ENCODE results near the gene SAYSD1.

SAYSD1 gene

DNA sequence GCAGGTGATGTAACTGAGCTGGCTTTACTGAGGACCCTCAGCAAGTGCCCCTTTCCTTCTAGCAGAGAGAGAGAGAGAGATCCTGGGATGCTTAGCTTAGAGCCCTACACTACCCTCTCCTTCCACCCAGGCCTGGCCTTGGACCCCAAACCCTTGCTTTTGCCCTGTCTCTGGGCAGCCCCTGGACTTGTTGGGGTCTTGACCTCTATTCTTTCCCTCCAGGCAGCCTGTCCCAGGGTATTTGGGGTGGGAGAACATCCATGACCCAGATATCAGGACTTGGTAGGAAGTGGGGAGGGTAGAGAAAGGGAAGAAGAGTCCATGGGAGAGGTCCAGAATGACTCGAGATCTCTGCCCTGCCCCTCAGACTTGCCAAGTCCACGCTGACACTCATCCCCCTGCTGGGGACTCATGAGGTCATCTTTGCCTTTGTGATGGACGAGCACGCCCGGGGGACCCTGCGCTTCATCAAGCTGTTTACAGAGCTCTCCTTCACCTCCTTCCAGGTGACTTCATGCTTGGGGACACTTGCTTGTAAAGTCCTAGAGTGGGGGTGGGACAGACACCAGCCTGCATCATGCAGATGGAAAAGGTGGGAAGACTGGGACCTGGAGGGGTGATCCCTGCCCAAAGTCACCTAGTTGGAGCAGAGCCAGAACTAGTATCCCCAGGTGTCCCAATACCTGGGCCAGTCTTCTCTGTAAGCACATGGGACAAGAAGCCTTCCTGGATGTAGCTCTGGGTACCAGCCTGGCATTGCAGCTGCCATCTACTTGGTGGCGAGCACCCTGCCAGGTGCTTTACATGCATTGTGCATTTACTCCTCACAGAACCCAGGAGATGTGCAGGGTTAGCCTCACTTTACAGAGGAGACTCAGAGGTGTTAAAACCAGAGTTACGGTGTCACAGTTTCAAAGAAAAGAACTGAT lies 35.5 kb downstream of the SAYSD1 start:
- DNase-seq (ENCODE audit: low read depth in 2 of 2): no peak

DNA sequence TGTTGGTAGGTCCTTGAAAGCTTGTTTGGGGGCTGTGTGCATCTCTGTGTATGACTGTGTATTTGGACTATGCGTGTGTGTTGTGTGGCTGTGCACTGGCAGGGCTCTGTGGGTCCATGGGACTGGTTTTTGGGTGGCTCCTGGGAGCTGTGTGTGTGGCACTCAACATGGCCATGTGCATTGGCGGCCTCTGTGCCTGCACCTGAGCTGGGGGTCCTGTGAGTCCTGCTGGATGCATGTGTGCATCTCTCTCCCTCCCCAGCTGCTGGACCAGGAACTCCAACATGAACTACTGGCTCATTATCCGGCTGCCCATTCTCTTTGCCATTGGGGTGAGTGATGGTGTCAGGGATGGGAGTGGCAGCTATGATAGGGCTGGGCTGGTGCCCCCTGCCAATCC lies 36.3 kb downstream of the SAYSD1 start:
- DNase-seq (ENCODE audit: low read depth in 2 of 2): no peak

GRCh38 chr6:39077882-39078594 lies 36.9 kb downstream of the SAYSD1 start:
- no peak for DNase-seq (ENCODE audit: low read depth in 2 of 2)

- no peak for DNase-seq (ENCODE audit: low read depth in 2 of 2)
Observed at GRCh38 chr6:39076623-39077535, 38.1 kb downstream of the SAYSD1 start.

GRCh38 chr6:39075807-39076622 lies 39.0 kb downstream of the SAYSD1 start:
- no peak for DNase-seq (ENCODE audit: low read depth in 2 of 2)

DNA sequence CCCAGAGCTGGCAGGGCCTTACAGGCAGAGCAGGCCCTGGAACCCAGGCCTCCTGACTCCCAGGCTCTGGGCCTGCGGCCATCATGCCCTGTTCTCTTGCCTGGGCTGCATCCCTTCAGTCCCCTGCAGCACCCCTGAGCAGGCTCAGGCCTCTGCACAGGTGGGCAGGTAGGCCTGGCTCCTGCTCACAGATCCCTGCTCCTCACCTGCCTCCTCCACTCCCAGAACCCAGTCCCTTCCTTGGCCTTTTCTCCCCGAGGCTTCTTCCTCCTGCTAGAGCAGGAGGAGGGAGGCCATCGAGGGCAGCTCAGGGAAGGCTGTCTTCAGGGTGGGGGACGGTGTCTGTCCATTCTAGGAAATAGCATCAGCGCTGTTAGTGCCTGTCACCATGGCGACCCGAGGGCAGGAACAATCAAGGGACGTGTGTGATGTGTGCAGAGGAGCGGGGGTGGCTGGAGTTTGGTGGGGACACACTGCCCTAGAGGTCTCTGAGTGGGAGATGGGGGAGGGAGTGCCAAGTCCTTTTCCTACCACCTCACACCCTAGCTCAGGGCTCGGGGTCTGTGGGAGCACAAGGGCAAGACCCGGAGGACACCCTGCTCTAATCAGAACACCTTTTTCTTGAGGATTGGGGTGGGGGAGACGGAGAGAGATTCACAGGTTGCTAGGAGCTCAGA lies 39.8 kb downstream of the SAYSD1 start:
- no peak for DNase-seq (ENCODE audit: low read depth in 2 of 2)

DNA sequence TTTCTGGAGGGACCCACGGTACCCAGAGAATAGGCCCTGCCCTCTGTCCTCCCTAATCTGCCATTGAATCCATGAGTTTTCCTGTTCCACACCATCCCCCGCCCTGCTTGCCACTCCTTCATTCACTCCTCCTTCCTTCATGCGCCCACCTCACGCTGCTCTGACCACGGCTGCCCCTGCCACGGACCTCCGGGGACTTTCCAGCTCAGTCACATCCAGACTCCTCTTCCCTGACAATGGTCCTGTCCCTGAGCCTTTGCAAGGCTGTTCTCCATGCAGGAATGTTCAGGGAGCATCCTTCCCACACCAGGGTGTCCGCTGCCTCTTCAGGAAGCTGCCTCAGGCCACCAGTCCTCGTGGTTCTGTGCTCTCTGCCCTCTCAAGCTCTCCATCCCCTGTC lies 40.5 kb downstream of the SAYSD1 start:
- DNase-seq (ENCODE audit: low read depth in 2 of 2): no peak

DNA sequence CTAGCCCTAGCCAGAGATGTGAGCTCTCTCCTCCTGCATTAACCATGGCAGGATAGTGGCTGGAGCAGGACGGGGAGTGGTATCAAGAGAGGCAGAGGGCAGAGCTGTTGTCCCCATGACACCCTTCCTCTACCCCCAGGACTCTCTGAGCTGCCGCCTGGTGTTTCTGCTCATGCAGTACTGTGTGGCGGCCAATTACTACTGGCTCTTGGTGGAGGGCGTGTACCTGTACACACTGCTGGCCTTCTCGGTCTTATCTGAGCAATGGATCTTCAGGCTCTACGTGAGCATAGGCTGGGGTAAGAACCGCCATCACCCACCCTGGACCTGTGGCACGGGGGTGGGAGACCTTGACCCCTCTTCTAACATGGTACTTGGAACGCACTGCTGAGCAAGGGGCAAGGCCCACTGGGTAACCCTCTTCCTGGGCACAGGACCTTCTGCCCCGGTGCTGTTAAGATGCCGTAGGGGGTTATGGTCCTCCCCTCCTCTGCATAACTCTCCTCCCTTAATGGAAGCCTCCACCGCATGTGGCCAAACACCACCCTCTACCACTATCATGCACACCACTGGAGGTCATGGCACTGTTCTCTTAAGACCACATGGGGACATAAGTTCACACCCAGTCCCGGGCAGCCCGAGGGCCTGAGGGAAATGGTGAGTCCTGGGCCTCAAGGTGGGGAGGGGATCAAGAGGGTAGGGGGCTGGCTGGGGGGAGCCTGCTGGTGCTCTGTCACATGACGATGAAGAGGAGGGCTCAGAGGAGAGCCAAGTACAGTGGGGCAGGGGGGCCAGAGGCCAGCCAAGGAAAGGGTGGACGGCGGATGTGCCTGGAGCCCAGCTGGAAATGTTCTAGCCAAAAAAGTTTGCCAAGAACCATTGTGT lies 41.3 kb downstream of the SAYSD1 start:
- no peak for DNase-seq (ENCODE audit: low read depth in 2 of 2)

- no peak for DNase-seq (ENCODE audit: low read depth in 2 of 2)
Observed at GRCh38 chr6:39072830-39073229, 42.2 kb downstream of the SAYSD1 start.

DNA sequence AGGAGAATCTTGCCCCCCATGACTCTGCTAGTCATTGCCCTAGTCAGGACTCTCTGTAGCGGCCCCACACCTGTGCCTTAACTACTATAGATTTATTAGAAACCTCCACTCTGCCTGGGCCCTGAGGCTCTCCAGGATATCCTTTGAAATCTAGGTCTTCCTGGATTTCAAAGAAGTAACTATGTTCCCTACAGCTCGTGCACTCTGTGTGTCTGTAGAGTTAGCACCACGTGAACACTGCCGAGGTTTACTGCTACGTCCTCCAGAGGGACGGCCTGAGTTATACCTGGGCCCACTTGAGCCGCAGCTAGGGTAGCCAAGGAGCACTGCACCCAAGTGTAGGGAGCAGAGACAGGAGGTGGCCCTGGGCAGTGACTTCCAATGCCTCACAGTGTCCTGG lies 46.6 kb downstream of the SAYSD1 start:
- DNase-seq (ENCODE audit: low read depth in 2 of 2): no peak

DNA sequence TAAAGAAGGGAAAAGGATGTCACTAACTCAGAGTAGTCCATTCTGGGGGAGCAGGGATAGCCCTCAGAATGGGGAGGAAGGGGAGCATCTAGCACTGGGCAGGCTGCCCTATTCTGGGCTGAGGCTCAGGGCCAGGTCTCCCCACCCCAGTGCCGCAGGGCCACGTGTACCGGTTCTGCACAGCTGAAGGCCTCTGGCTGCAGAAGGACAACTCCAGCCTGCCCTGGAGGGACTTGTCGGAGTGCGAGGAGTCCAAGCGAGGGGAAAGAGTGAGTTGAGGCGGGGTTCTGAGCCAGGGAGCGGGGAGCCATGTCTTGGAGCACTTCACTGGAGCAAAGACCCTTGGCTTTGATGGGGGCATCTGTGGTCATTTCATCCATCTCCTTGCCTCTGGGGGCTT lies 49.4 kb downstream of the SAYSD1 start:
- no peak for DNase-seq (ENCODE audit: low read depth in 2 of 2)

GRCh38 chr6:39063526-39063925 lies 51.5 kb downstream of the SAYSD1 start:
- DNase-seq (ENCODE audit: low read depth in 2 of 2): no peak

DNA sequence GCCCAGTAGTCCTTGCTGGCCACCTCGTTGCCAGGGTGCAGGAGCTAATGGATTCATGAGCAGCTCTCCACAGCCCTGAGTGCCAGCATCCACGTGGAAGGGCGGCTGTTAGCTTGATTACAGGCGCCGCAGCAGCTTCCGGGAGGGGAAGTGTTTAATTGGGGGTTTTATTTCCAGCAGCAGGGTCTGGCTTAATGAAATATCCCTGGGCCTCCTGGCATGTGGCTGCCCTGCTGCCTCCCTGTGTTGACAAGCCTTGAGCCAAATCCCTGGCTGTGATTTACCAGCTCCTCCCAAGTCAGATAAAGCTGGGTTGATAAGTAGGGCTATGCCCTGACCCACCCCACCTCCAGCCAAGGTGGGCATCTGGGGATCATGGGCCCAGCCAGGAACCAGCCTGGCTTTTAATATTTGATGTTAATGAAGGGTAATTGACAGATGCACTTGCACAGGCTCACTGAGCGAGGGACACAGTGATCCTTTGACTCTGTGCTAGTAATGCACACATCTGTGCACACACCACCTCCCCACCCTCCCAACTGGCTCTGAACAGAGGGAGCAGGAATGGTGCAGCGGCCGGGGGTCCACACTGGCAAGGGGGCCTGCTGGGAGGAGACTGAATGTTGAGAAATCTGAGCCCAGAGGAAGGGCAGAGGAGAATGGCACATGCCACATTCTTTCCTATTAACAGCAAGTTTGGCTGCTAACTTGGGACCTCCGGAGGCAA lies 52.8 kb downstream of the SAYSD1 start:
- no peak for DNase-seq (ENCODE audit: low read depth in 2 of 2)

- no peak for DNase-seq (ENCODE audit: low read depth in 2 of 2)
Observed at GRCh38 chr6:39061588-39061987, 53.4 kb downstream of the SAYSD1 start.

DNA sequence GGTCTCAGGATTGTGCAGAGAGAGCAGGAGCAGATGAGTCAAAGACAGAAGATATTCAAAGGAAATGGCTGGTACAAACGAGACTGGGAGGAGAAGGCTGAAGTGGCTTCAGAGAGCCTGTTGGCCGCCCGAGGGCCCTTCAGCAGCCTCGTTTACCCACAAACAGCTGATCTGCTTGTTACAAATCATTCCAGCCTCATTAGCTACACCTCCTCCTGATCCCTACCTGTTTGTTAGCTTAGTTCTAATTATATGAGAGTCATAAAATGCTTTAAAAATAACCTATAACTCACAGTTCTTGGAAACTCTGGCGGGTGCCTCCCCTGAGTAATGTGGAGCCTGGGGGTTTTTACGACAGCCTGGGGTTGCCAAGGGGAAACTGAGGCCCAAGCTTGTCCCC lies 53.8 kb downstream of the SAYSD1 start:
- DNase-seq (ENCODE audit: low read depth in 2 of 2): no peak

DNA sequence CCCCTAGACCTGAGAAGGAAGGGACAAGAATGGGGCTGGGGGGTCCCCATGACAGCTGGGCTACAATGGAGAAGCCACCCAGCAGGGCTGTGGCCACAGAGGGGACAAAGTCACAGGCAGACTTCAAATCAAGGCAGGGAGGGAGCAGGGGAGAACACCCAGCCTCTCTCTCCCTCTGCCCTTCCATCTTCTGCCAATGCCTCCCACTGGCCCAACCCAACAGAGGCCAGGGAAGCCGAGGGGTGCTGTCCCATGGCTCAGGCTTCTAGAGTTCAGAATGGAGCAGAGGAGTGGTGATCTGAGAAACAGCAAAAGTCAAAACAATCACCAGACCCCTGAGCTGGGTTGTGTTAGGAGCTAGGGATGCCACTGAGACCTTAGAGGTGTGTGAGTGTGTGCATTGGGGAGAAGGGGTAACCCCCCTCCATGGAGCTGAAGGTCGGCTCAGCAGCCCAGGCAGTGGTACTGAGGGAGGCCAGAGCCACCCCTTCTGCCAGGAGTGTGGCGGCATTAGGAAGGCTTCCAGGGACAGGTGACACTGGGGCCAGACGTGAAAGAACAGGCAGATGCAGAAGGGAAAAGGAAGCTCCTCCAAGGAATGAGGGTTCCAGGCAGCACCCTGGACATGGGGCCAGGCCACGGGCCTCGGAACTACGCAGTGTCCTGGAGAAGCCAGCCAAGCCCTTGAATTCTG lies 54.4 kb downstream of the SAYSD1 start:
- DNase-seq (ENCODE audit: low read depth in 2 of 2): no peak

GRCh38 chr6:39059496-39060310 lies 55.3 kb downstream of the SAYSD1 start:
- no peak for DNase-seq (ENCODE audit: low read depth in 2 of 2)

Data from activated CD8-positive, alpha-beta memory T cell treated with anti-CD3 and anti-CD28 coated beads for 4 hours (primary cell).